ENCODE data around the gene EFNA3. TPM values are rescaled to one million over a fixed set of nuclear protein-coding genes. Genes with fewer than 3 reads are reported as not detected.

Gene EFNA3
- total RNA-seq, 1 experiment from 2014 or later: 2.3 TPM

- DNase-seq (ENCODE audit: low read depth, low spot score): no peak
Observed at GRCh38 chr1:155030899-155031298, 47.7 kb upstream of the EFNA3 start.

GRCh38 chr1:155032886-155033285 lies 45.8 kb upstream of the EFNA3 start:
- CTCF ChIA-PET: no interaction called here
- TF ChIP-seq TCF7L2 (IDR thresholded peaks at IDR 0.05; ENCODE audit: low read depth, low read length) (no peak), REST (IDR thresholded peaks at IDR 0.05; ENCODE audit: insufficient read depth in 1 of 2, low read depth in 2 of 2, low read length in 1 of 2) (no peak), CTCF (IDR thresholded peaks at IDR 0.05) (no peak), POLR2AphosphoS5 (IDR thresholded peaks at IDR 0.05; ENCODE audit: low read depth, low read length) (no peak), SIN3A (IDR thresholded peaks at IDR 0.05; ENCODE audit: borderline replicate concordance, insufficient read depth, low read depth, low read length) (no peak)
- no peak for DNase-seq (ENCODE audit: low read depth, low spot score)
- intact Hi-C loops (cut with micrococcal nuclease; ENCODE audit: unreplicated experiment) (no loop called here), in situ Hi-C loops (cut with HindIII; ENCODE audit: low pct_unique_long_range_greater_than_20kb, low sequenced_read_pairs) (no loop called here)
- H3K36me3 ChIP-seq (ENCODE audit: control insufficient read depth, insufficient read depth, low read length): no peaks in the 10 kb centered on the region
- H3K27me3 ChIP-seq (ENCODE audit: control insufficient read depth, insufficient read depth, low read length): no peaks in the 10 kb centered on the region
- ATAC-seq: no peak
- no TSS peak for BruUV-seq (replicated peaks)
- POLR2A ChIA-PET: interaction anchor here (0.5 kb wide), 1 partner anchor 59 kb away, joined by 15 read pairs; no protein-coding TSS in a partner anchor
- H3K4me3 ChIP-seq (ENCODE audit: low read depth in 2 of 2, low read length in 2 of 2): no peak overlapping the region
- no peaks in the 10 kb centered on the region for H3K4me1 ChIP-seq (ENCODE audit: control insufficient read depth, insufficient read depth, low read length)
- H3K9me3 ChIP-seq (ENCODE audit: control insufficient read depth, insufficient read depth, low read depth, low read length): no peaks in the 10 kb centered on the region
- H3K27ac ChIP-seq (ENCODE audit: low read length): no peak overlapping the region

More at GRCh38 chr1:155030899-155031298, 47.7 kb upstream of the EFNA3 start:
- no peak for TF ChIP-seq SIN3A (IDR thresholded peaks at IDR 0.05; ENCODE audit: borderline replicate concordance, insufficient read depth, low read depth, low read length)
- TF ChIP-seq REST (IDR thresholded peaks at IDR 0.05; ENCODE audit: insufficient read depth in 1 of 2, low read depth in 2 of 2, low read length in 1 of 2): no peak
- no peak for TF ChIP-seq POLR2AphosphoS5 (IDR thresholded peaks at IDR 0.05; ENCODE audit: low read depth, low read length)
- TF ChIP-seq TCF7L2 (IDR thresholded peaks at IDR 0.05; ENCODE audit: low read depth, low read length): no peak
- no peak for TF ChIP-seq CTCF (IDR thresholded peaks at IDR 0.05)
- no peaks in the 10 kb centered on the region for H3K27me3 ChIP-seq (ENCODE audit: control insufficient read depth, insufficient read depth, low read length)
- no peak overlapping the region for H3K4me3 ChIP-seq (ENCODE audit: low read depth in 2 of 2, low read length in 2 of 2)
- no peaks in the 10 kb centered on the region for H3K36me3 ChIP-seq (ENCODE audit: control insufficient read depth, insufficient read depth, low read length)
- intact Hi-C loops (cut with micrococcal nuclease; ENCODE audit: unreplicated experiment): no loop called here
- ChIA-PET POLR2A (no interaction called here), CTCF (interaction anchor here (0.6 kb wide), 1 partner anchor 471 kb away, joined by 3 read pairs; no protein-coding TSS in a partner anchor)
- no peaks in the 10 kb centered on the region for H3K4me1 ChIP-seq (ENCODE audit: control insufficient read depth, insufficient read depth, low read length)
- ATAC-seq: peak; percentile 26; the same call in 1 of the 2 replicates
- no peak overlapping the region for H3K27ac ChIP-seq (ENCODE audit: low read length)
- in situ Hi-C loops (cut with HindIII; ENCODE audit: low pct_unique_long_range_greater_than_20kb, low sequenced_read_pairs): no loop called here
- BruUV-seq (replicated peaks): no TSS peak
- no peaks in the 10 kb centered on the region for H3K9me3 ChIP-seq (ENCODE audit: control insufficient read depth, insufficient read depth, low read depth, low read length)

Data from Panc1 (cell line).